ENCODE results near the gene IARS1.

Gene IARS1

DNA sequence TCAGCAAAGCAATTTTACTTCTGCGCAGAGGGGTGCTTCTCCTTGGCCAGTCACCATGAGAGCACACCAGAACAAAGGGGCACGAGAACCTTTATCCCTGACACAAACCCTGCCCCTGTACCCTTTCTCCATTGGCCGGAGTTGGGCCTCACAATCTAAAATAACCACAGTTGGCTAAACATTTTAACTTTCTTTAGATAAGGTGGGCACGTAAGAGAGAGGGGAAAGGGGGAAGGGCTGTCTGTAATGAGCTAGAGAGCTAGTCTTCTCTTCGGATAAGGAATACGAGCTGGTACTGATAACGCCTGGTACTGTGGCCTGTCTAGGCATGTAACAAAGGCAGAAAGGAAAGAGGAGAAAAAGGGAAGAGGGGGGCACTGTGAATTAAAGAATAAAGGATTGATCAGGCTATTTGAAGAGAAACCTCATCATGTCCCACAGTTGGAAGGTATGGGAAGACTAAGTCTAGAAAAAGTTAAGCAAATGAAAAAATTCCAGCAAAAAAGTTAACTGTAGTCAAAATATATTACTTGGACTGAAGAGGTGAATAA, 1.8 kb upstream of the IARS1 start:
- DNase-seq (ENCODE audit: low read depth) = no peak

- DNase-seq (ENCODE audit: low read depth) = no peak
Measured at GRCh38 chr9:92294297-92294676, 790 bp upstream of the IARS1 start.

DNA sequence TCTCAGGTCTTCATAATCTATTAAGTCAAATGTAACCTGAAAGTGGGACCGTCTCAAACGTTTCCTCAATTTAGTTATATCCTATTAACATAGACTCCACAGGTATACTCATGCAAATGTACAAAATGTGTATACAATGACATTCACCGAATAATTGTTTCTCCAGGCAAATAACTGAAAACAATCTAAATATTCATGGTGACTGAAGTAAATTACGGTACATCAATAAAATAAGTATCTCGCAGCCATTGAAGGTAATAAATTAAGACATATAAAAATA, 482 bp downstream of the IARS1 start:
- DNase-seq (ENCODE audit: low read depth) = no peak

DNA sequence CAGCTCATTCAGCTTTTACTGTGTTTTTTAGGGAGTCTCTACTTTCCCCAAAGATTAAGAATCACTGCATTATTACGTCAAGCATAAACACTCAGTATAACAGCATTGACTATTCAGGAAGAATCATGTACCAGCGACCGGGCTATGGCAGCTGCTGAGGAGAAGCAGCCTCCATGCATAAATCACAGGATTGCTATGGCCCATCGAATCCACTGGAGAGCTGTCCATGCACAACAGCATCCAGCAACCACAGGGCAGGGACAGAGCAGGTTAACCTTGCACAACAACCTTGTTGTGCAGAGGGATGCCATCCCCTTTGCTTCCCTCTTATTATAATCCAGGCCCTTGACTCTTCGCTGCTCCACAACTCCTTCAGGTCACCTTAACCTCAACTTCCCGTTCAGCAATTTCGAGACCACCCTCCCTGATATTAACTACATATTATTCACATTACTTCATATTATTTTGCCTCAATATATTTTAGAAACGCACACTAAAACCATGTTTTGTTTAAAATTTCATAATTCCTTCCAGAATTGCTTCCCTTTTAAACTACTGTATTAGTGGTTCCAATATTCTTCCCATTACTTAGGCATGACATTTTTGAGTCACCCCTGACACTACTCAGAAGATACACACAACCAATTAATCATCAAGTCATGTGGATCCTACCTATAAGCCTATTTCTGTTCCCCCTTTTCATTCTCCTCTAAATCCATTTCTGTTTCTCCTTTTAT, 991 bp downstream of the IARS1 start:
- DNase-seq (ENCODE audit: low read depth) = no peak

GRCh38 chr9:92291577-92291976, 1.9 kb downstream of the IARS1 start:
- no peak for DNase-seq (ENCODE audit: low read depth)

DNA sequence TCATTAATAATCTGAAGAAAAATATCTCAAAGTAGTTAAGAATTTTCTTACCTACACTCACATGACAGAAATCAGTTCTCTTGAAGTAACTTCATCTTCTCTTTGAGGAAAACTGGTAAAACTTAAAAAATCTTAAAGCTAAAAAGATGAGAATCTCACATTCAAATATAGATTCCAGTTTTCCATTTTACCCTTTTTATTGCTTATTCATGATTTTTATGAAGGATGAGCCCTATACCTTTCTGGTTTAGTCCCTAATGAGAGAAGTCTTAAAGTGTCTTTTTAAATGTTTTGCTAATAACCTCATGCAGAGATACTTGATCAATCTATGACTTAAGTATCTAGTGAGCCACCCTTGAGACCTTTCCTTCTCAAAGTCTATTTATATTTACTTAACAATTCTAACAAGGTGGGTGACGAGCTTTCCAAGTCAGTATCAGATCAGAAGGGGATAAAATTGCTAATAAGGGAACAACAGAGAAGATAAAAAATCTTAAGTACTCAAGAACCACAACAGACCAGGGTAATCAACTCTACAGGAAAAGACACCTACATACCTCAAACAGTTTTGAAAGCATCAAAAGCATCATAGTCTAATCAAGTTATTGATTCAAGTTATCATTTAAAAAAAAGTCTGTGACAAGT, 2.6 kb downstream of the IARS1 start:
- no peak for DNase-seq (ENCODE audit: low read depth)

GRCh38 chr9:92289708-92290390, 3.6 kb downstream of the IARS1 start:
- no peak for DNase-seq (ENCODE audit: low read depth)

- no peak for DNase-seq (ENCODE audit: low read depth)
Measured at GRCh38 chr9:92279302-92279701, 14.2 kb downstream of the IARS1 start.

- no peak for DNase-seq (ENCODE audit: low read depth)
Measured at GRCh38 chr9:92278110-92278509, 15.4 kb downstream of the IARS1 start.

DNA sequence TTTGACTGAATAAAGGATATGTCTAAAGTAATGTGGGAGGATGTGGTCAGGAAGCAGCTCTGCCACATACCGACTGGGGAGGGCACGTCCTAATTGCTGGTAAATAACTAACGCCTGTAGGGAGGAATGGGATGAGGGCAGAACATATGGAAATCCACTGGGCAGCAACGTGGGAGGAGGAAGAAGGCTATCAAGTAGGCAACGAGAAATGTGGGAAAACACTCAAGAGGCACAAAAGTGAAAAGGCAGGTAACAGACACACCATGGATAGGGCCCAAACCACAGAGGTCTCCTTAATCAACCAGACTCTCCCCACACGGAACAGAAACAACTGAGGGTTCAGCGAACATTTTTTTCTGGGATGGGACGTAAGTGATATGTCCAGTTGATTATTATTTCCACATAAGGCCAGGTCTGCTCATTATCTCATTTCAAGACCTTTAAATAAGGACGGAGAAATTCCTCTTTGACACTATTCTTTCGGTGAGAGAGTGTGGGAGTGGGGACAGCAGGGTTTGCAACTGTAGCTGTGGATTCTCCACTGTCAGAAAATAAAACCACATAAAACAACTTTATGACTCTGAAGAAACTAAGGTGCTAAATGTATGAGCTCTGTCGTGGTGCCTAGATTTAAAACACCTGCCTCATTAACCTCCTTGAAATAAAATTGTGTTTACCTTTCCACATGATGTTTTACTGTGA, 17.0 kb downstream of the IARS1 start:
- DNase-seq (ENCODE audit: low read depth) = no peak

DNA sequence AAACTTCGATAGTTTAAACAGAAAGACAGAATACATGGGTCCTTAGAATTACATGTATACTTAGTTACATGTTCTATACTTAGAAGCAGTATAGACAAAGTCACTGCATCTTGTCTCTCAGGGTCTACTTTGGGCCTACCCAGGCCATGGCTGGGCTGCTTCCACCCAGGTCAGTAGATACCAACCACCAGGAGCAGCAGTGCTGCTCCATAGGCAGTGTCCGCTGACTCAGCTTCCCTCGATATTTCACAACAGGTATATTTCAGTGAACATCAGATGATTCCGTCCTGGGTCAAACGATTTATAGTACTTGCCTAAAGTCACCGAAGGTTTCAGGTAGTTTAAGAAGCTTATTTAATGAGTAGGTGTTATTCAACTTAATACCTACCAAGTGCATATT, 18.0 kb downstream of the IARS1 start:
- DNase-seq (ENCODE audit: low read depth) = no peak

GRCh38 chr9:92270511-92270910, 23.0 kb downstream of the IARS1 start:
- no peak for DNase-seq (ENCODE audit: low read depth)

GRCh38 chr9:92266486-92266885, 27.0 kb downstream of the IARS1 start:
- DNase-seq (ENCODE audit: low read depth) = no peak

DNA sequence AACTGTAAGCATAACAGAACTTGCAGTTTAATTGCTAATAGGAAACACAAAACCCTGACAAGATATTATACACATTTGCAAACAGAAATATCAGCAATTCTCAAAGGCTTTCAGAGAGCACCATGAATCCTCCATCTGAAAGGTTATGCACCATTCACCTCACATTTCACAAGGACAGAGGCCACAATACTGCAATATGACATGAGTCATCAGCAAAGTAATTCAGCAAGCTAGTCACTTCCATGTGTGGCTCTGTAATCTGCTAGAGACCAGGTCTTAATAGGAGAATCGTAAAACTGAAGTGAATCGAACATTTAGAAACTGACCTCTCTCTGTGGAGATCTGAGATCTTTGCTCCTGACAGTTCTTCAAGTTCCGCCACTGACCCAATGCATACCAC, 28.3 kb downstream of the IARS1 start:
- DNase-seq (ENCODE audit: low read depth) = no peak

DNA sequence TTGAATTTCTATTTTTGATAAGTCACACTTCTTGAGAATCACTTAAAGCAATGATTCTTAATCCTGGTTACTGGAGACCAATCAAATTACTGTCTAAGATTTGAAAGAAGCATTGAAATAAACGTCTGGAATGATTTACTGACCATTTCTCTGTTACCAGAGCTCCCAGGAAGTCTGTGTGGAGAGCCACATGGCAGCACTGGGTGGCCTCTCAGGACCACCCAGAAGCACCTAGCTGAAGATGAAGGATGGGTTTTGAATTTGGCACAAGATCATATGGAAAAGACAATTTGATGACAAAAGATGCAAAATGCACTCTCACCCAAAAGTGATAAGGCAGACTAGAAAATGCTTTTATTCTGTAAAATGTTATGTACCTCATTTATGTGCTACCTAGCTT, 30.4 kb downstream of the IARS1 start:
- DNase-seq (ENCODE audit: low read depth) = no peak

DNA sequence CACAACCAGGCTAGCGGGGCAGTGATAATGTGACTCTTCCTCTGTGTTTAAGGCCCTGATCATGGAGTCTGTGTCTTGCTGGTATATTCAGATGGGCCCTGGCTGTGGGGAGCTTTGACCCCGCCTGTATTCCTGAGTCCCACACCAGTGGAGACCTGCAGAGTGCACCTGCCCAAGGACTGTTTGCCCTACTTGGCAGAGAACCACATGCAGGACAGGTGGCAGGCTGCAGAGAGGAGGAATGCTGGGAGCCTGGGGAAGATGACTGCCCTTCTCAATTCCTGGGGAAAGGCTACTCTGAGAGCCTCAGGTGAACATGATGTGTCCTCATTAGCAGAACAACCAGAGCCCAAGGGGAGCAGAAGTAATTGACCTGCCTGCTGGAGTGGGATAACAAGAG, 36.2 kb downstream of the IARS1 start:
- DNase-seq (ENCODE audit: low read depth) = no peak

DNA sequence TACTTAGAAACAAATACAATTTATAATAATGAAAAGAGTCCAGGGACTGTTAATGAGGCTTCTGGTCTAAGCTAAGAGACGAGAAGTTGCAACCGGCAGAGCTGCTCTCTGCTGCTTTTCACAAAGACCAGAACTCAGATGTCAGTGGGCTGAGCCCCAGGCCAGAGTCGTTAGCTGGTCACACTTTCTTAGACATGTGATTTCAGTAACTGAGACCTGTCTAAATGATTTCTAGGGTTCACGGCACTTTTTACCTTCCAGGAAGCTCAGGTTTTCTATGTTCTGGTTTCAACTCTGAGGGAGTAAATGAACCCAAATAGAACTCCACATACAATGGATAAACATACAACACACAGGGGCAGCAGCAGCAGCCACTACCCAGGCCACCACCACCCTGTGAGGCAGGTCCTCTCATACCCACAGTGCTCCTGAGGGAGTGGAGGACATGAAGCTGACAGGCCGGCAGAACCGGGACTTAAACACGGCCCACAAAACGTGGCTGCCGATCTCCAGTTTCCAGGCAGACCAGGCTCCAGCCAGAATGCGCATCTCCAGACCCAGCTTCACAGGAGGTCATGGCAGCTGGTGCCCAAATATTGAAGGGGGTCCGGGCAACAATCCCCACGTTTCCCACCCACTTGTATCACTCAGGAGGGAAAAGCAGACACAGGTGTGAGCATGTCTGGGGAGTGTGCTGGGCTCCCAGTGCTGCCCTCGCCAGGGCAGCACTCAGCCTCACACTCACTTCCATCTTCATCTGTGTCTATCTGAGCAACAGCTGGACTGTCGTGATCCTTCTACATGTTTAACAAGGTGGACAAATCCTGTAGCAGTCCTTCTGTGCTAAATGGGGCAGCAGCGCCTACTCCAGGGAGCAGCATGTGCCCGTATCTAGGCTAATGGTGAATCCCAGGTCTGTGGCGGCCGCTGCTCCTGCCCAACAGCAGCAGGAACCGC, 38.8 kb downstream of the IARS1 start:
- no peak for DNase-seq (ENCODE audit: low read depth)

DNA sequence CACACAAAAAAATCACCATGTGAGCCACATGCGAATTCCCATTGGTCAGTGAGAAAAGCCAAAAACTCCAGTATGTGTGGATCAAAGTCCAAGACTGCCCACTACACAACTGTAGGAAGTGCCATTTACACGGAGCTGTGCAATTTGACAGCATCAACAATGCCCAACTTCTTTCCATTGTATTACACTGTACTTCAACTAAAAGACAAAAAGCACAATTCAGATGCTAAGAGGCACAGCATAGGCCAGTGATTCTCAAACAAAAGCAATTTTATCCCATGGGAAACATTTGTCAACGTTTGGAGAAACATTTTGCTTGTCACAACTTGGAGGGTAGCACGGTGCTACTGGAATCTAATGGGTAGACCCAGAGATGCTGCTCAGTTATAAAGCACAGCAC, 39.8 kb downstream of the IARS1 start:
- no peak for DNase-seq (ENCODE audit: low read depth)

- no peak for DNase-seq (ENCODE audit: low read depth)
Measured at GRCh38 chr9:92247981-92248380, 45.5 kb downstream of the IARS1 start.

DNA sequence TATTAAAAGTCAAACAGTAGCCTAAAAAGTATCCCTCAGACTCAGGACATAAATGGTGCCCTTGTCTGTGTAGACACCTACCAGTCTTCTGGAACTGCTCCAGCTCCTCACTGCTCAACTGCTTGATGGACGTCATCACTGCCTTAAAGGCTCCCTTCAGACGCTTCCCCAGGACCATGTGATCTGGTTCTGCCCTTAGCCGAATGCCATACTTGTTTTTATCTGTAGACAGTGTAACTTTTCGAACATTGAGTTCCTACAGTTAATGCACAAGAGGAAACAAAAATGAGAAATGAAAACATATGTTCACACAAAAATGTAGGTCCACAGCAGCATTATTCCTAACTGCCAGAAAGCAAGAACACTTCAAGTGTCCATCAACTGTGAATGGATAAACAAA, 46.2 kb downstream of the IARS1 start:
- DNase-seq (ENCODE audit: low read depth) = no peak

DNA sequence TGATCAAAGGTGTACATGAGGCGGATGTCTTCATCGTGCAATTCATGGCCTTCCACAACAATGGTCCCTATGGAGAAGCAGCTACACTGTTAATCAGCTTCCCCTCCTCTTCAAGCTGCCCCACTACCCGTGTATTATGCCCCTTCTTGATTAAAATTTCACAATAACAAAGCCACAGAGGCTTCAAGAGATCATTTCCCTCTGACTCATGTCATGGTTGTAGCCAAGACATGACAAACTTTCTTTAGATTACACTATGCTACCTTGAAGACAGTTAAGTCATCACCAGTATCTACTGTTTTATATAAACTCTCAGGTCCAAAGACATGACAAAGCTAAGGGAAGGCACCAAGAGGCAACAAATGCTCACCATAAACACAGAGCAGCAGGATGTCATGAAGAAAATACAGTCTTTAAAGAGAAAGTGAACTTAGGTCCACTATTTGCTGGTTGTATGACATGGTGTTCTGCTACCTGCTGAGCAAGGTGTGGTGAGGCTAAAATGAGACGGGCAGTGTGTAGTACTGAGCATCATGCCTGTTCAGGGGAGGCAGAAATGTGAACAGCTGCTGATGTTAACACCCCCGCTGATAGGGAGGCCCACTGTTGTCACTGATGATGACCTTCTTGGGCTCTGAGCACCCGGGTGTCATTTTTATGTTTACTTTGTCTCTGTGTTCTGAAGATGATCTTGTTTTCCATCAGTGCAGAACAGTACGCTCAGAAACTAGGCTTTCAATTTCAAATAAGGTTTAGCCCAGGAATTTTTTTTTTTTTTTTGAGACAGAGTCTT, 48.3 kb downstream of the IARS1 start:
- DNase-seq (ENCODE audit: low read depth) = no peak

All from activated gamma-delta T cell treated with anti-CD3 and anti-CD28 coated beads, Interleukin-2, amount 50 U/mL, for 16 hours (primary cell).